PFSK-1 (cell line): ENCODE results near the gene EIF5A.

Experiments
- FOXP2 ChIP-seq: optimal IDR thresholded peaks from 2 replicates; pipeline ENCODE3; 2011; ENCODE audit warnings: borderline replicate concordance, control low read depth, inconsistent platforms; ENCODE audit not compliant: insufficient read depth; ENCODE audit errors: extremely low read length, extremely low read depth
- POLR2AphosphoS5 ChIP-seq: IDR thresholded peaks from 2 replicates; pipeline ENCODE4 v1.6.1; 2012; ENCODE audit warnings: low read depth, mild to moderate bottlenecking, control low read depth, low read length, moderate library complexity
- REST ChIP-seq, 2 experiments: IDR thresholded peaks; 2 replicates each; pipeline versions ENCODE4 v1.6.1 to v1.8.0; 2011 to 2012; ENCODE audit warnings: low read depth in 2 of 2, low read length in 2 of 2, control low read depth in 1 of 2, inconsistent platforms in 1 of 2, mild to moderate bottlenecking in 1 of 2, moderate library complexity in 1 of 2; ENCODE audit not compliant: insufficient read depth in 1 of 2
- SIN3A ChIP-seq: IDR thresholded peaks from 2 replicates; pipeline ENCODE4 v1.6.1; 2012; ENCODE audit warnings: mild to moderate bottlenecking, low read length, moderate library complexity, borderline replicate concordance; ENCODE audit not compliant: insufficient read depth
- TAF1 ChIP-seq: IDR thresholded peaks from 2 replicates; pipeline ENCODE4 v1.6.1; 2012; ENCODE audit warnings: low read length, control low read depth, borderline replicate concordance; ENCODE audit not compliant: insufficient read depth

Gene EIF5A

GRCh38 chr17:7279448-7279847 is 28.0 kb upstream of the EIF5A start:
- TF ChIP-seq FOXP2 (no peak), TAF1 (no peak), REST (IDR thresholded peaks at IDR 0.05; ENCODE audit: insufficient read depth in 1 of 2, low read depth in 2 of 2, low read length in 2 of 2) (no peak), POLR2AphosphoS5 (no peak), SIN3A (no peak)

GRCh38 chr17:7280519-7281073 is 26.8 kb upstream of the EIF5A start:
- 0 out of 2 replicates have a peak, but pooled peaks have one; percentile 7 for TF ChIP-seq SIN3A
- no peak for TF ChIP-seq TAF1
- peak; percentile 63 for TF ChIP-seq FOXP2
- TF ChIP-seq POLR2AphosphoS5: no peak

- TF ChIP-seq POLR2AphosphoS5 (no peak), SIN3A (peak; percentile 96; the same call in 1 of the 2 replicates)
Observed at GRCh38 chr17:7281074-7281952, 26.1 kb upstream of the EIF5A start, which contains the start of gene SLC2A4. SLC2A4 (plus strand) TSS chr17:7281718; CDS start chr17:7281935, 217 bp downstream.

- no peak for TF ChIP-seq TAF1
- no peak for TF ChIP-seq SIN3A
- TF ChIP-seq REST (IDR thresholded peaks at IDR 0.05; ENCODE audit: insufficient read depth in 1 of 2, low read depth in 2 of 2, low read length in 2 of 2): no peak
- no peak for TF ChIP-seq POLR2AphosphoS5
Observed at GRCh38 chr17:7281953-7282751, 25.3 kb upstream of the EIF5A start.

GRCh38 chr17:7282752-7283321 is 24.6 kb upstream of the EIF5A start:
- TF ChIP-seq REST (IDR thresholded peaks at IDR 0.05; ENCODE audit: insufficient read depth in 1 of 2, low read depth in 2 of 2, low read length in 2 of 2) (no peak), SIN3A (no peak), POLR2AphosphoS5 (no peak), TAF1 (no peak), FOXP2 (no peak)
